A673 (cell line): ENCODE measurements around the gene LRRN4.

Source experiments
- CTCF ChIP-seq: fragments of 300-800, 200-600 bp; sonication (generic); conservative IDR thresholded peaks from 2 replicates; pipeline ENCODE4 v1.5.1; 2017; ENCODE audit warnings: low read depth, mild to moderate bottlenecking, antibody characterized with exemption, low read length, moderate library complexity, mixed read lengths
- EZH2 ChIP-seq: fragments of 200-600 bp; sonication (generic); IDR thresholded peaks from 2 replicates; pipeline ENCODE4 v1.6.1; 2017; ENCODE audit warnings: borderline replicate concordance, low read depth, mild to moderate bottlenecking, mixed read lengths, antibody characterized with exemption, low read length; ENCODE audit not compliant: poor library complexity, severe bottlenecking

- no peak for TF ChIP-seq CTCF
- no peak for TF ChIP-seq EZH2
These were observed 27.4 kb upstream of the LRRN4 start for GRCh38 chr20:6081236-6081635.
